ENCODE results near the gene FNDC3B.

GRCh38 chr3:172054115-172054764, 14.9 kb downstream of the FNDC3B start:
- TF ChIP-seq POLR2AphosphoS5 (IDR thresholded peaks at IDR 0.05) (no peak), CTCF (IDR thresholded peaks at IDR 0.05 in 8 of 11, conservative IDR thresholded peaks at IDR 0.05 in 3 of 11) (no peak)
